Keratinocyte (primary cell): ENCODE data around the gene FAM221A.

Source experiments
- EZH2 ChIP-seq: IDR thresholded peaks from one replicate; pipeline ENCODE4 v1.6.1; 2012; ENCODE audit warnings: inconsistent platforms, mild to moderate bottlenecking, low read length, moderate library complexity
- TF ChIP-seq, protein P1 (sequence below), 3 experiments: IDR thresholded peaks in 1 of 3; conservative IDR thresholded peaks in 1 of 3; optimal IDR thresholded peaks in 1 of 3; 2 replicates in 2 of 3; 3 replicates in 1 of 3; pipeline versions ENCODE3 to v1.5.1; 2011; ENCODE audit warnings: low read length in 3 of 3, mild to moderate bottlenecking in 3 of 3, moderate library complexity in 2 of 3, control low read depth in 1 of 3, inconsistent platforms in 1 of 3; ENCODE audit not compliant: insufficient read depth in 2 of 3; ENCODE audit errors: extremely low read depth in 1 of 3

DNA sequence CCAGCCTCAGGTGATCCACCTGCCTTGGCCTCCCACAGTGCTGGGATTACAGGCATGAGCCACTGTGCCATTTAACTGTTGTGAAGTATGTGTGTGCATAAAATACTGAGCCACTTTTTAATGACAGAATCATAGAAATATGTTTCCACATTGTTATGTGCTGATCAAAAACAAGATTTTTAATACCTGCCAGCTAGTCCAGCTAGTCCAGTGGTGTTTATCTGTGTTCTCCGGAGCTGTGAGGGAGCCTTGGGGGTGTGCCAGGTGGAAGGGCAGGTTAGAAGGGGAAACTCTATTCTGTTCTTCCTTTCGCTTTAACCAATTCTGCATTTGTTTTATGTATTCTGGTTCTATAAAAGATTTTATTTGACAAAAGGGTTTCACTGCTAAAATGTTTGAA lies 7.0 kb downstream of the FAM221A start:
- no peak for TF ChIP-seq EZH2
- TF ChIP-seq, protein P1, sequence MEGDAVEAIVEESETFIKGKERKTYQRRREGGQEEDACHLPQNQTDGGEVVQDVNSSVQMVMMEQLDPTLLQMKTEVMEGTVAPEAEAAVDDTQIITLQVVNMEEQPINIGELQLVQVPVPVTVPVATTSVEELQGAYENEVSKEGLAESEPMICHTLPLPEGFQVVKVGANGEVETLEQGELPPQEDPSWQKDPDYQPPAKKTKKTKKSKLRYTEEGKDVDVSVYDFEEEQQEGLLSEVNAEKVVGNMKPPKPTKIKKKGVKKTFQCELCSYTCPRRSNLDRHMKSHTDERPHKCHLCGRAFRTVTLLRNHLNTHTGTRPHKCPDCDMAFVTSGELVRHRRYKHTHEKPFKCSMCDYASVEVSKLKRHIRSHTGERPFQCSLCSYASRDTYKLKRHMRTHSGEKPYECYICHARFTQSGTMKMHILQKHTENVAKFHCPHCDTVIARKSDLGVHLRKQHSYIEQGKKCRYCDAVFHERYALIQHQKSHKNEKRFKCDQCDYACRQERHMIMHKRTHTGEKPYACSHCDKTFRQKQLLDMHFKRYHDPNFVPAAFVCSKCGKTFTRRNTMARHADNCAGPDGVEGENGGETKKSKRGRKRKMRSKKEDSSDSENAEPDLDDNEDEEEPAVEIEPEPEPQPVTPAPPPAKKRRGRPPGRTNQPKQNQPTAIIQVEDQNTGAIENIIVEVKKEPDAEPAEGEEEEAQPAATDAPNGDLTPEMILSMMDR (optimal IDR thresholded peaks at IDR 0.05 in 1 of 3, IDR thresholded peaks at IDR 0.05 in 1 of 3, conservative IDR thresholded peaks at IDR 0.05 in 1 of 3; ENCODE audit: extremely low read depth in 1 of 3, insufficient read depth in 2 of 3, low read length in 3 of 3): no peak
